ENCODE data around the gene HKDC1.
"Not testable (repeated sequence)": the region's sequence is repeated elsewhere in the genome, so short reads cannot be mapped to it uniquely, and the experiment has no call there.

HKDC1 gene

DNA sequence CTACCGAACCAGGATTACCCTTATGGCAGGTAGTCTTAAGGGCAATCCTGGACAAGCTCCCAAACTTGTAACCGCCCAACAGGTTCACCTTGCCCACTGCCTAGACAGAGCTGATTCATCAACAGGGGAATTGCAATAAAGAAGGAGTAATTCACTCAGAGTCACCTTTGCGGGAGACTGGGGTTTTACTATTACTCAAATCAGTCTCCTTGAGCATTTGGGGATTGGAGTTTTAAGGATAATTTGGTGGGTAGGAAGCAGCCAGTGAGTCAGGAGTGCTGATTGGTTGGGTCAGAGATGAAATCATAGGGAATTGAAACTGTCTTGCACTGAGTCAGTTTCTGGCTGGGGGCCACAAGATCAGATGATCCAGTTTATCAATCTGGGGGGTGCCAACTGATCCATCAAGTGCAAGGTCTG lies 83.5 kb downstream of the HKDC1 start:
- H3K4me3 ChIP-seq (replicated peaks; ENCODE audit: insufficient read depth, low read length), result no peak overlapping the region
- no peak for DNase-seq (ENCODE audit: low read depth in 1 of 2, low spot score in 1 of 2)
- TF ChIP-seq GABPA (IDR thresholded peaks at IDR 0.05; ENCODE audit: low read depth), result no peak
- no peak for TF ChIP-seq SPI1 (IDR thresholded peaks at IDR 0.05; ENCODE audit: borderline replicate concordance, low read depth)
- TF ChIP-seq, protein P1, sequence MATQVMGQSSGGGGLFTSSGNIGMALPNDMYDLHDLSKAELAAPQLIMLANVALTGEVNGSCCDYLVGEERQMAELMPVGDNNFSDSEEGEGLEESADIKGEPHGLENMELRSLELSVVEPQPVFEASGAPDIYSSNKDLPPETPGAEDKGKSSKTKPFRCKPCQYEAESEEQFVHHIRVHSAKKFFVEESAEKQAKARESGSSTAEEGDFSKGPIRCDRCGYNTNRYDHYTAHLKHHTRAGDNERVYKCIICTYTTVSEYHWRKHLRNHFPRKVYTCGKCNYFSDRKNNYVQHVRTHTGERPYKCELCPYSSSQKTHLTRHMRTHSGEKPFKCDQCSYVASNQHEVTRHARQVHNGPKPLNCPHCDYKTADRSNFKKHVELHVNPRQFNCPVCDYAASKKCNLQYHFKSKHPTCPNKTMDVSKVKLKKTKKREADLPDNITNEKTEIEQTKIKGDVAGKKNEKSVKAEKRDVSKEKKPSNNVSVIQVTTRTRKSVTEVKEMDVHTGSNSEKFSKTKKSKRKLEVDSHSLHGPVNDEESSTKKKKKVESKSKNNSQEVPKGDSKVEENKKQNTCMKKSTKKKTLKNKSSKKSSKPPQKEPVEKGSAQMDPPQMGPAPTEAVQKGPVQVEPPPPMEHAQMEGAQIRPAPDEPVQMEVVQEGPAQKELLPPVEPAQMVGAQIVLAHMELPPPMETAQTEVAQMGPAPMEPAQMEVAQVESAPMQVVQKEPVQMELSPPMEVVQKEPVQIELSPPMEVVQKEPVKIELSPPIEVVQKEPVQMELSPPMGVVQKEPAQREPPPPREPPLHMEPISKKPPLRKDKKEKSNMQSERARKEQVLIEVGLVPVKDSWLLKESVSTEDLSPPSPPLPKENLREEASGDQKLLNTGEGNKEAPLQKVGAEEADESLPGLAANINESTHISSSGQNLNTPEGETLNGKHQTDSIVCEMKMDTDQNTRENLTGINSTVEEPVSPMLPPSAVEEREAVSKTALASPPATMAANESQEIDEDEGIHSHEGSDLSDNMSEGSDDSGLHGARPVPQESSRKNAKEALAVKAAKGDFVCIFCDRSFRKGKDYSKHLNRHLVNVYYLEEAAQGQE (IDR thresholded peaks at IDR 0.05; ENCODE audit: insufficient replicate concordance, low read depth), result no peak
- TF ChIP-seq POLR2AphosphoS5 (IDR thresholded peaks at IDR 0.05; ENCODE audit: low read depth), result no peak
- TF ChIP-seq, protein P2, sequence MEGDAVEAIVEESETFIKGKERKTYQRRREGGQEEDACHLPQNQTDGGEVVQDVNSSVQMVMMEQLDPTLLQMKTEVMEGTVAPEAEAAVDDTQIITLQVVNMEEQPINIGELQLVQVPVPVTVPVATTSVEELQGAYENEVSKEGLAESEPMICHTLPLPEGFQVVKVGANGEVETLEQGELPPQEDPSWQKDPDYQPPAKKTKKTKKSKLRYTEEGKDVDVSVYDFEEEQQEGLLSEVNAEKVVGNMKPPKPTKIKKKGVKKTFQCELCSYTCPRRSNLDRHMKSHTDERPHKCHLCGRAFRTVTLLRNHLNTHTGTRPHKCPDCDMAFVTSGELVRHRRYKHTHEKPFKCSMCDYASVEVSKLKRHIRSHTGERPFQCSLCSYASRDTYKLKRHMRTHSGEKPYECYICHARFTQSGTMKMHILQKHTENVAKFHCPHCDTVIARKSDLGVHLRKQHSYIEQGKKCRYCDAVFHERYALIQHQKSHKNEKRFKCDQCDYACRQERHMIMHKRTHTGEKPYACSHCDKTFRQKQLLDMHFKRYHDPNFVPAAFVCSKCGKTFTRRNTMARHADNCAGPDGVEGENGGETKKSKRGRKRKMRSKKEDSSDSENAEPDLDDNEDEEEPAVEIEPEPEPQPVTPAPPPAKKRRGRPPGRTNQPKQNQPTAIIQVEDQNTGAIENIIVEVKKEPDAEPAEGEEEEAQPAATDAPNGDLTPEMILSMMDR (IDR thresholded peaks at IDR 0.05; ENCODE audit: insufficient read depth, low read length), result no peak
- H3K27me3 ChIP-seq (ENCODE audit: insufficient read depth, poor library complexity, severe bottlenecking), result no peaks in the 10 kb centered on the region
- no peak overlapping the region for H3K27ac ChIP-seq (replicated peaks)

DNA sequence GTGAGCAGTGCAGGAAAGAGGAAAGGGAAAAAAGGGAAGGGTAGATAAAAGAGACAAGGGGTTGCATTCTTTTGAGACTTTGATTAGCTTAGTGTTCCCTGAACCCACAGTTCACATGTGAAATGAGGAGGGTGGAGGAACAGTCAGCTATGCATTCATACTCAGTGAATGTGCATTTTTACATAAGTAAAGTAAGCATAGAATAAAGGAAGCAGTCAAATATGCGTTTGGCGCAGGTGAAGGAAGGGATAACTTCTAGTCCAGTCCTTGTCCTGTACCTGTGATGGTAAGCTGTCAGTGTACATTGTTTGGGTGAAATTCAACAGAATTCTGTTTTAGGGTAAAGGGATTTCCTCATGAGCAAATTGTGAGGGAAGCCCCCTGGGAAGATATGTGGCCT lies 86.3 kb downstream of the HKDC1 start:
- no peak for DNase-seq (ENCODE audit: low read depth in 1 of 2, low spot score in 1 of 2)
- no peaks in the 10 kb centered on the region for H3K27me3 ChIP-seq (ENCODE audit: insufficient read depth, poor library complexity, severe bottlenecking)
- TF ChIP-seq, protein P2 (IDR thresholded peaks at IDR 0.05; ENCODE audit: insufficient read depth, low read length), result no peak
- TF ChIP-seq, protein P1 (IDR thresholded peaks at IDR 0.05; ENCODE audit: insufficient replicate concordance, low read depth), result no peak
- TF ChIP-seq GABPA (IDR thresholded peaks at IDR 0.05; ENCODE audit: low read depth) (no peak), POLR2AphosphoS5 (IDR thresholded peaks at IDR 0.05; ENCODE audit: low read depth) (no peak), SPI1 (IDR thresholded peaks at IDR 0.05; ENCODE audit: borderline replicate concordance, low read depth) (no peak)
- no peak overlapping the region for H3K4me3 ChIP-seq (replicated peaks; ENCODE audit: insufficient read depth, low read length)
- H3K27ac ChIP-seq (replicated peaks), result no peak overlapping the region

DNA sequence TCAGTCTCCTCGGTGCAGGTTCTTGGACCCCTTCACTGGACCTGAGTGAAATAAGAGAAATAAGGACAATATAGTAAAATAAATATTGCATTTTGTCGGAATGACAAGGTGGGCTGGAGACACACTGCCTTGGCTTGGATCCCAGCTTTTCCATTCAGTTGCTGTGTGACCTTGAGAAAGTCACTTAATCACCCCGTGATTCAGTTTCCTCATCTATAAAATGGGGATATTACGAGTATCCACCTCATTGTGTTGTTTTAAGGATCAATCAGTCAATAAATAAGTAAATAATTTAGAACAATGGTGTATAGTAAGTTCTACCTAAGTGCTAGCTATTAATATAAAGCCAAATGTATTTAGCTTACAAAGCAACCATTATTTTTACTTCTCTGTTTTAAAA lies 87.3 kb downstream of the HKDC1 start:
- H3K27ac ChIP-seq (replicated peaks), result no peak overlapping the region
- DNase-seq (ENCODE audit: low read depth in 1 of 2, low spot score in 1 of 2), result no peak
- no peak for TF ChIP-seq GABPA (IDR thresholded peaks at IDR 0.05; ENCODE audit: low read depth)
- TF ChIP-seq, protein P2 (IDR thresholded peaks at IDR 0.05; ENCODE audit: insufficient read depth, low read length), result no peak
- no peak for TF ChIP-seq POLR2AphosphoS5 (IDR thresholded peaks at IDR 0.05; ENCODE audit: low read depth)
- TF ChIP-seq, protein P1 (IDR thresholded peaks at IDR 0.05; ENCODE audit: insufficient replicate concordance, low read depth), result no peak
- no peak for TF ChIP-seq SPI1 (IDR thresholded peaks at IDR 0.05; ENCODE audit: borderline replicate concordance, low read depth)
- H3K4me3 ChIP-seq (replicated peaks; ENCODE audit: insufficient read depth, low read length), result no peak overlapping the region
- H3K27me3 ChIP-seq (ENCODE audit: insufficient read depth, poor library complexity, severe bottlenecking), result no peaks in the 10 kb centered on the region

DNA sequence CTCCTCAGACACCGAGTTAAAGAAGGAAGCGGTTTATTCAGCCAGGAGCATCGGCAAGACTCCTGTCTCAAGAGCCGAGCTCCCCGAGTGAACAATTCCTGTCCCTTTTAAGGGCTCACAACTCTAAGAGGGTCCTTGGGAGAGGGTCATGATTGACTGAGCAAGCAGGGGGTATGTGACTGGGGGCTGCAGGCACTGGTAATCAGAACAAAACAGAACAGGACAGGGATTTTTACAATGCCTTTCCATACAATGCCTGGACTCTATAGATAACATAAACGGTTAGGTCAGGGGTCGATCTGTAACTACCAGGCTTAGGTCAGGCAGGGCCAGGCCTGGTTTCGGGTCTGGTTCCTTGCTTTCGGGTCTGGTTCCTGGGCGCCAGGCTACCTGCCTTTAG lies 88.2 kb downstream of the HKDC1 start:
- H3K4me3 ChIP-seq (replicated peaks; ENCODE audit: insufficient read depth, low read length); H3K27me3 ChIP-seq (ENCODE audit: insufficient read depth, poor library complexity, severe bottlenecking); DNase-seq (ENCODE audit: low read depth in 1 of 2, low spot score in 1 of 2); H3K27ac ChIP-seq (replicated peaks): not testable (repeated sequence)

Measured in HL-60 (cell line).